ENCODE results near the gene PCYOX1L. TPM values are rescaled to one million over a fixed set of nuclear protein-coding genes. Genes with fewer than 3 reads are reported as not detected.

PCYOX1L gene
- total RNA-seq, 4 donors from 2014 or later, result 2.6 to 6.1 (median 3.1) TPM

DNA sequence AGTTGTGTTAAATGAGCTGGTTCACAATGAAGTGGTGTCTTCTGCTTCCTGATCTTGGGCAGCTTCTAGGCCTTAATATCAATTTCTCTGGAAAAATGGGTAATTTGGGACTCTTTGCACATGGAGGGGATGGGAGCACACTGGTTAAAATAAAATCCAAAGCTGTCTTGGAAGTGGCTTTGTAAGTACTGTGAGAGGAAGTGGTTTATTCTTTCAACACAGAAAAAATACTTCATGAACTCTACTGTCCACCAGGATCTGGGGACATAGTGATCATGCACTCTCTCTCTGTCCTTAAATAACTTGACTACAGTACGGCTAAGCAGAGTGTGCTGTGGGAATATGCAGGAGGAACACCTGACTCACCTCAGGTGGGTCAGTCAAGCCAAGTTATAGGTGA lies 2.4 kb downstream of the PCYOX1L start:
- no peak for TF ChIP-seq CTCF (IDR thresholded peaks at IDR 0.05; ENCODE audit: low read depth)

DNA sequence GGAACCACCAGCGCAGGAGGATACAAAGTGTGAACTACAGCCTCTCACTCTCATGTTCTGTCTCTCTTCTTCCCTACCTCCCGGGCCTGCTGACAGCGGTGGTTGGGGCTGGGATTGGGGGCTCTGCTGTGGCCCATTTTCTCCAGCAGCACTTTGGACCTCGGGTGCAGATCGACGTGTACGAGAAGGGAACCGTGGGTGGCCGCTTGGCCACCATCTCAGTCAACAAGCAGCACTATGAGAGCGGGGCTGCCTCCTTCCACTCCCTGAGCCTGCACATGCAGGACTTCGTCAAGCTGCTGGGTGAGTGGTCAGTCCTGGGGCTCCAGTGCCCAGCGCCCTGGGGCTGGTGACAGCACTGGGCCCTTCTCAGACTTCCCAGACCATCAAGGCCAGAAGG lies 4.7 kb downstream of the PCYOX1L start:
- TF ChIP-seq CTCF (IDR thresholded peaks at IDR 0.05; ENCODE audit: low read depth), result no peak

DNA sequence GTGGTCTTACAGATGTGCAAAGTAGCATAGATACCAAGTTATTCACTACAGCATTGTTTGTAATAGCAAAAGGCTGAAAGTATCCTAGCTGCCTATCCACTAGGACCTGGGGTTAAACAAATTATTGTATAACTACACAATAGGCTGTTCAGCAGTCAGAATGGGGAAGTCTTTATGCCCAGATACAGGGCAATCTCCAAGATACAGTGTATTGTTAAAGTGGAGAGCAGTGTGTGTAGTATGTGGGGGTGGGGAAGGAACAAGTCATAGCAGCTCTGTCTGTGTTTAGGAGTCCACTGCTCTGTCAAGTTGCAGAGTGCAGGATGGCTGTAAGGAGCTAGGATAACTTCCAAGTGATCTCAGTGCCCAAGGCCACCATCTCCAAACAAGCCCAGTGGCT lies 5.5 kb downstream of the PCYOX1L start:
- TF ChIP-seq CTCF (IDR thresholded peaks at IDR 0.05; ENCODE audit: low read depth), result no peak

DNA sequence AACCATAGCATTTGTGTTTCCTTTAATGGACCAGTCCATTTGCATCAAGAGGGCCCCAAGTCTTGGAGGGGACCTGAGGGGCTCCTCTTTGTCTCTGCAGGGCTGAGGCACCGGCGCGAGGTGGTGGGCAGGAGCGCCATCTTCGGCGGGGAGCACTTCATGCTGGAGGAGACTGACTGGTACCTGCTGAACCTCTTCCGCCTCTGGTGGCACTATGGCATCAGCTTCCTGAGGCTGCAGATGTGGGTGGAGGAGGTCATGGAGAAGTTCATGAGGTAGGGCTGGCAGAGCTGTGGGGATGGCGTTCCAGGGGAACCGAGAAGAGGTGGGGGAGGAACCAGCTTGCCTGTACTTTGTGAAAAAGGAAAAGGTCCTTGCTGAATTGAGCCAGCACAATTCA lies 6.1 kb downstream of the PCYOX1L start:
- TF ChIP-seq CTCF (IDR thresholded peaks at IDR 0.05; ENCODE audit: low read depth), result no peak

GRCh38 chr5:149364719-149365118 lies 6.9 kb downstream of the PCYOX1L start:
- TF ChIP-seq CTCF (IDR thresholded peaks at IDR 0.05; ENCODE audit: low read depth), result no peak

- TF ChIP-seq CTCF (IDR thresholded peaks at IDR 0.05; ENCODE audit: low read depth), result no peak
These were observed 7.6 kb downstream of the PCYOX1L start for GRCh38 chr5:149365418-149365817.

GRCh38 chr5:149366169-149366729 lies 8.4 kb downstream of the PCYOX1L start:
- TF ChIP-seq CTCF (IDR thresholded peaks at IDR 0.05; ENCODE audit: low read depth), result no peak
